Lung microvascular endothelial cell (primary cell): ENCODE results near the gene TRIM75. TPM values are rescaled to one million over a fixed set of nuclear protein-coding genes. Genes with fewer than 3 reads are reported as not detected.
A peak's percentile ranks its signal among the peaks of the same experiment; 100 is the strongest.
"Not testable (repeated sequence)": the region's sequence is repeated elsewhere in the genome, so short reads cannot be mapped to it uniquely, and the experiment has no call there.

Experiments used
- DNase-seq, 2 donors: peaks; one replicate each; pipeline versions ENCODE4 v3.0.0 to v3.0.0-alpha.2; 2010; ENCODE audit warnings: low read depth in 2 of 2
- total RNA-seq: library from RNA; depleted of rRNA; stranded (reverse); fragments of >200 nt; gene quantifications from 2 replicates; pipeline ENCODE4 v1.2.1, GENCODE V29; 2014

Gene TRIM75
- total RNA-seq, 1 donor from 2014 or later, result not detected

GRCh38 chr4:165077034-165077578, 23.4 kb downstream of the TRIM75 start:
- no peak for DNase-seq

DNA sequence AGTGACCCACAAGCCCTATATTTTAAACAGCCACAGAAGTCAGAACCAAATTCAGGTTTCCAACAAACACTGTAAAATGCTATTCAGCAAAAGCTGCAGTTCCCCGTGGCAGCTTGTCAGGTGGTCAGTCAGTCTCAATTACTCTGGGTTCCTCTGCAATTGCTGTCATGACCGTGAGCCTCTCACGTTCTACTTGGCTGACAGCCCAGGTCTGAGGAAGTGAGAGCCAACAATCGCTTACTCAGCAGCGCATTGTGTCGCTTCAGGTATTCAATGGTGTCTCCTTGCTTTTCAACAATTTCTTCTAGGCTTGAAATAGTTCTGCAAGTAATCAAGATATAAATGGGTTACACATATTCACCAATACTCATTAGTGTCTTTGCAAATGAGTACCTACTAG, 25.8 kb downstream of the TRIM75 start:
- peak; percentile 60 to 86 for DNase-seq

- DNase-seq, result not testable (repeated sequence)
These were observed 31.1 kb downstream of the TRIM75 start for GRCh38 chr4:165084787-165085186.

GRCh38 chr4:165085946-165086345, 32.3 kb downstream of the TRIM75 start:
- no peak for DNase-seq

- DNase-seq, result no peak
These were observed 34.7 kb downstream of the TRIM75 start for GRCh38 chr4:165088366-165088765.

- DNase-seq, result not testable (repeated sequence)
These were observed 38.5 kb downstream of the TRIM75 start for GRCh38 chr4:165092187-165092586.

DNA sequence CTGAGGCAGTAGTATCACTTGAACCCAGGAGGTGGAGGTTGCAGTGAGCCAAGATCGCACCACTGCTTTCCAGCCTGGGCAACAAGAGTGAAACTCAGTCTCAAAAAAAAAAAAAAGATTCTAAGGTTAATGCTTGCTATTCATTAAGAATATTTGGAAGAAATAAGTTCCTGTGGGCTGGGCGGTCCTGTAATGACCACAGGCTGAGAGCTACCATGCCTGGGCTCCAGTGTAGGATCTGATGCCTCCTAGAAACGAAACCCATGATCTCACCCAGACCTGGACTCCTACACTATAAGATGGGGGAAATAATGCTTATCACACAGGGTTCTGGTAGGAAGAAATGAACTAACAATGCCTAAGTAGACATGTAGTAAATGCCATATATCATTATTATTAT, 41.2 kb downstream of the TRIM75 start:
- DNase-seq, result no peak

- DNase-seq, result no peak
These were observed 41.6 kb downstream of the TRIM75 start for GRCh38 chr4:165095291-165095690.

DNA sequence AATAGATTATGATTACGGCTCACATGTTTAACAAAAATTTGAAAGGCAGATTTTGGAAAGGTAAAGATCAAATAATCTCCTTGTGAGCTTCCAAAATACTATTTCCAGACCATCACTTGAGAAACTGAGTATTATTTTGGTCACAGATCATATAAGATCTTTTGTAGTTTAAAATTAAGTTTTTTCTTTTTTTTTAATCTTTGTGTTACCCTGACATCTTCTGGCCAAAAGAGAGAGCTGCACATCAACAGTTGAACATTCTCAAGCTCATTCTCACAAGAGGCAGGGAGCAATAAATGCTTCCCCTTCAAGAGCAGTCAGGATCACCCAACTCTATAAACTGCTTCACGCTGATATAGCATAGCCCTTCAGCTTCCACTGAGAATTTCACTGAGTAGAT, 43.1 kb downstream of the TRIM75 start:
- peak; percentile 40 to 46 for DNase-seq

DNA sequence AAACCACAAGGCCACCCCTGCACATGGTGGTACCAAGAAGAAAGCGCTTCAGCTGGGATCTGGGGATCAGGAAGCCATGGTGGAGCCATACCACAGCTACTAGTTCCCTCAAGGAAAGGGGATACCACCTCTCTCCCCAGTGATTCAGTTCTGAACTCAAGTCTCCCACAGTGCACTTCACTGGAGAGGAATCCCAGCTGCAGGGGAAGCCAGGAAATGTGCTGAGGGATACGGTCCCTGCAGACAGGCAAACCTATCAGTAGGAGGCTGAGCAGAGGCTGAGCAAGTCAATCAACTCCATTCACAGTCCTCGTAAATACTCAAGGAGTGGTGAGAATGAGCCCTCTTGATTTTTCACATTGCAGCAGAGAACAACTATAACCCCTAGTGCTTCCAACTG, 48.0 kb downstream of the TRIM75 start:
- DNase-seq, result no peak

GRCh38 chr4:165106518-165106917, 52.9 kb downstream of the TRIM75 start:
- DNase-seq, result no peak

Other genes starting within 250 kb of the TRIM75 start
- not detected in 2 replicates for gene APELA, start 176.7 kb upstream of the TRIM75 start, total RNA-seq
- gene TRIM61, start 76.2 kb upstream of the TRIM75 start, total RNA-seq, result not detected in 2 replicates
- not detected in 2 replicates for gene TRIM60, start 21.9 kb upstream of the TRIM75 start, total RNA-seq
- 5.9 and 11.7 TPM in 2 replicates for gene TMEM192, start 59.0 kb downstream of the TRIM75 start, total RNA-seq
- gene KLHL2, start 153.7 kb downstream of the TRIM75 start, total RNA-seq, result 24.0 and 27.4 TPM in 2 replicates